Loucy (cell line): ENCODE data around the gene JDP2.

Experiments used
- H2AFZ ChIP-seq: fragments of 200-600 bp; sonication (generic); 2 replicates; pipeline ENCODE4 v1.6.0; 2016; ENCODE audit warnings: antibody characterized with exemption, mild to moderate bottlenecking, low read length, moderate library complexity
- H3F3A ChIP-seq: fragments of 200-600 bp; 2 replicates; pipeline ENCODE4 v1.6.0; 2016; ENCODE audit warnings: antibody characterized with exemption, low read depth, mild to moderate bottlenecking
- H3K27me3 ChIP-seq: fragments of 200-600 bp; sonication (generic); 2 replicates; pipeline ENCODE4 v1.6.1; 2014; ENCODE audit warnings: low read length, mild to moderate bottlenecking; ENCODE audit not compliant: insufficient read depth, poor library complexity, severe bottlenecking
- H3K36me3 ChIP-seq: fragments of 200-600 bp; sonication (generic); 2 replicates; pipeline ENCODE4 v1.6.1; 2016; ENCODE audit warnings: low read length; ENCODE audit not compliant: insufficient read depth
- H3K4me1 ChIP-seq: fragments of 200-600 bp; sonication (generic); 2 replicates; pipeline ENCODE4 v1.5.1; 2014; ENCODE audit warnings: low read length, mild to moderate bottlenecking; ENCODE audit not compliant: insufficient read depth, poor library complexity, severe bottlenecking
- H3K4me2 ChIP-seq: fragments of 200-600 bp; sonication (generic); 2 replicates; pipeline ENCODE4 v1.6.0; 2014; ENCODE audit warnings: antibody characterized with exemption, low read length, low read depth, mild to moderate bottlenecking; ENCODE audit not compliant: poor library complexity, severe bottlenecking
- H3K4me3 ChIP-seq: fragments of 200-600 bp; sonication (generic); 2 replicates; pipeline ENCODE4 v1.5.1; 2014; ENCODE audit warnings: low read length, mild to moderate bottlenecking, mixed read lengths; ENCODE audit not compliant: poor library complexity, severe bottlenecking
- H3K79me2 ChIP-seq: fragments of 200-600 bp; sonication (generic); 2 replicates; pipeline ENCODE4 v1.6.1; 2014; ENCODE audit warnings: low read length; ENCODE audit not compliant: insufficient read depth
- H3K9ac ChIP-seq: fragments of 200-600 bp; sonication (generic); 2 replicates; pipeline ENCODE4 v1.6.0; 2014; ENCODE audit warnings: mild to moderate bottlenecking, low read depth, low read length, moderate library complexity; ENCODE audit not compliant: poor library complexity, severe bottlenecking
- H3K9me2 ChIP-seq: fragments of 200-600 bp; sonication (generic); replicated peaks from 2 replicates; pipeline ENCODE4 v1.6.1; 2016; ENCODE audit warnings: low read depth, low read length, mixed read lengths
- H3K9me3 ChIP-seq: fragments of 200-600 bp; sonication (generic); 2 replicates; pipeline ENCODE4 v1.6.1; 2014; ENCODE audit warnings: mild to moderate bottlenecking, antibody characterized with exemption, low read length, low read depth; ENCODE audit not compliant: insufficient read depth
- H4K20me1 ChIP-seq: fragments of 200-600 bp; sonication (generic); 2 replicates; pipeline ENCODE4 v1.6.0; 2014; ENCODE audit warnings: antibody characterized with exemption, low read length, mild to moderate bottlenecking; ENCODE audit not compliant: insufficient read depth, poor library complexity, severe bottlenecking
- EZH2phosphoT487 ChIP-seq: fragments of 200-600 bp; IDR thresholded peaks from 2 replicates; pipeline ENCODE4 v1.6.1; 2018; ENCODE audit warnings: antibody characterized with exemption, mild to moderate bottlenecking, moderate library complexity, borderline replicate concordance
- TF ChIP-seq, protein P1 (sequence below): fragments of 200-600 bp; sonication (generic); conservative IDR thresholded peaks from 2 replicates; pipeline ENCODE4 v1.5.1; 2014; ENCODE audit warnings: mild to moderate bottlenecking, antibody characterized with exemption, low read length

JDP2 gene

DNA sequence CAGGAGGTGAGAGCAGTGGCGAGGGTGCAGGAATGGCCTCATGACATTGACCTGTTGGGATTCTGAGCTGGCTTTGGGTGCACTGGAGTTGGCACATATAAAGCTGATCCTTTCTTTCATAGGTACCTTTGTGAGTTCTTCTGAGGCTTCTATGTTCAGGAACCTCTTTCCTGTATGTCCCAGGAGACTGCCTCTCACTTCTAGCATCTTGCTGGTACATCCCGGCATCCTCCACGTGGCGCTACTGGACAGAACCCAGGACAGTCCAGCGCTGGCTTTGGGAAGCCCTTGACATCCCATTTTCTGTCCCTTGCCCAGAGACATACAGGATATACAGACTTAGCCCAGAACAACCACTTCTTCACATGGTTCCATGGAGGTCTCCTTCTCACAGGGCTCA is 50.1 kb downstream of the JDP2 start:
- no peaks in the 10 kb centered on the region for H3K79me2 ChIP-seq
- no peak for TF ChIP-seq EZH2phosphoT487
- TF ChIP-seq, protein P1, sequence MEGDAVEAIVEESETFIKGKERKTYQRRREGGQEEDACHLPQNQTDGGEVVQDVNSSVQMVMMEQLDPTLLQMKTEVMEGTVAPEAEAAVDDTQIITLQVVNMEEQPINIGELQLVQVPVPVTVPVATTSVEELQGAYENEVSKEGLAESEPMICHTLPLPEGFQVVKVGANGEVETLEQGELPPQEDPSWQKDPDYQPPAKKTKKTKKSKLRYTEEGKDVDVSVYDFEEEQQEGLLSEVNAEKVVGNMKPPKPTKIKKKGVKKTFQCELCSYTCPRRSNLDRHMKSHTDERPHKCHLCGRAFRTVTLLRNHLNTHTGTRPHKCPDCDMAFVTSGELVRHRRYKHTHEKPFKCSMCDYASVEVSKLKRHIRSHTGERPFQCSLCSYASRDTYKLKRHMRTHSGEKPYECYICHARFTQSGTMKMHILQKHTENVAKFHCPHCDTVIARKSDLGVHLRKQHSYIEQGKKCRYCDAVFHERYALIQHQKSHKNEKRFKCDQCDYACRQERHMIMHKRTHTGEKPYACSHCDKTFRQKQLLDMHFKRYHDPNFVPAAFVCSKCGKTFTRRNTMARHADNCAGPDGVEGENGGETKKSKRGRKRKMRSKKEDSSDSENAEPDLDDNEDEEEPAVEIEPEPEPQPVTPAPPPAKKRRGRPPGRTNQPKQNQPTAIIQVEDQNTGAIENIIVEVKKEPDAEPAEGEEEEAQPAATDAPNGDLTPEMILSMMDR: no peak
- H3K4me3 ChIP-seq: no peak overlapping the region
- H3K9me3 ChIP-seq: no peaks in the 10 kb centered on the region
- no peak overlapping the region for H3K9ac ChIP-seq
- H3F3A ChIP-seq: no peaks in the 10 kb centered on the region
- H3K4me1 ChIP-seq: no peaks in the 10 kb centered on the region
- no peak overlapping the region for H2AFZ ChIP-seq
- H3K4me2 ChIP-seq: no peak overlapping the region
- no peaks in the 10 kb centered on the region for H3K27me3 ChIP-seq
- H3K9me2 ChIP-seq: no peaks in the 10 kb centered on the region
- H3K36me3 ChIP-seq: peaks cover under 1% of the 10 kb centered on the region; the same call in 1 of the 2 replicates
- no peaks in the 10 kb centered on the region for H4K20me1 ChIP-seq

DNA sequence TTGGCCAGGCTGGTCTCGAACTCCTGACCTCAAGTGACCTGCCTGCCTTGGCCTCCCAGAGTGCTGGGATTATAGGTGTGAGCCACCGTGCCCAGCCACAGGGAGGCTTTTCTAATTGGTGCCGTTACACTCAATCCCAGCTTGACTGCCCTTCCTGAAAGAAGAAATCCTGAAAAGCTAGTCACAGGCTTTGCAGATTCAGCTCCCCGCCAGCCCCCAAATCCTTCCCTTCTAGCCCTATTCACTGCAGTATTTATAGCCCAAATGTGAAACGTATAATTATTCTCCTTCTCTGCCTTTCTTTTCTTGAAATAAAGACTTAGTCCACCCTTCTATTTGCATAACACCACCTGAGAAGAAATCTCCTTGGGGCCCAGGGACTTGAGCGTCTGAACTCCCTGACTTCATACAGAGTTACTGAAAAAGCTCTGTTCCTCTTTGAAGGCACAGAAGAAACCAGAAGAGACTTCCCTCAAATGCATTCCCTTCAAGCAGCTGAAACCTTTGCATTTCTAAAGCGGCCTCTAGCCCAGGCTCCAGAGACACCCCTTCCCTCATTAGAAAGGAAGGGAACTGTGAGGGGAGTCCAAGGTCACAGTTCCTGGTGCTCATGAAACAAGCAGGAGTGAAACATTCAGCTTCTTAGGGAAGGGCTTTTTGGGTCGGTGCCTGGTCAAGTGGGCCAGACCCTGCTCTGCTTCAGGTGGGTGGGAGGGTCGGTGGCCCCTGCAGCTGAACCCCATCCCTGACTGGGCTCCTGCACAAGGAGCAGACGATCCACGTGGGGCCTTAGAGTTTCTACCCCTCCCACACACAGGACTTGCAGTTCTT is 52.2 kb downstream of the JDP2 start:
- H3K4me2 ChIP-seq: no peak overlapping the region
- H3K9me2 ChIP-seq: no peaks in the 10 kb centered on the region
- H2AFZ ChIP-seq: no peak overlapping the region
- TF ChIP-seq, protein P1: no peak
- TF ChIP-seq EZH2phosphoT487: no peak
- no peak overlapping the region for H3K4me3 ChIP-seq
- no peaks in the 10 kb centered on the region for H3K79me2 ChIP-seq
- H4K20me1 ChIP-seq: no peaks in the 10 kb centered on the region
- H3K27me3 ChIP-seq: no peaks in the 10 kb centered on the region
- no peaks in the 10 kb centered on the region for H3K4me1 ChIP-seq
- H3K36me3 ChIP-seq: no peaks in the 10 kb centered on the region
- H3F3A ChIP-seq: no peaks in the 10 kb centered on the region
- H3K9ac ChIP-seq: no peak overlapping the region
- no peaks in the 10 kb centered on the region for H3K9me3 ChIP-seq

DNA sequence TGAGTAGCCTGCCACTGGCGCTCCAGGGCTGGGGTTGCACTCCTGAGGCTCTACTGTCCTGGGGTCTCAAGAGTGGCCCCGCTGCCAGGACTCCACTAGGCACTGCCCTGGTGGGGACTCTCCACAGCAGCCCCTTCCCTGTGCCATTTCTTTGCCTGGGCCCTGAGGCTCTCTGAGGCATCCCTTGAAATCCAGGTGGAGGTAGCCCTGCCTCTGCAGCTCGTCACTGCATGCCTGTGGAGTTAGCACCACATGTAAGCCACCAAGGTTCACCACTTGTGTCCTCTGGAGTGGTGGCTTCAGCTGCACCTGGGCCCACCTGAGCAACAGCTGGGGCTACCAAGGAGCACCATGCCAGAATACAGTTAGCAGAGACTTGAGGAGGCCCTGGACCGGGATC is 54.5 kb downstream of the JDP2 start:
- Histone ChIP-seq H3K79me2 (no peaks in the 10 kb centered on the region), H3K9me3 (no peaks in the 10 kb centered on the region), H2AFZ (no peak overlapping the region), H3K9ac (no peak overlapping the region), H3K36me3 (no peaks in the 10 kb centered on the region), H4K20me1 (no peaks in the 10 kb centered on the region), H3K4me2 (no peak overlapping the region), H3K27me3 (no peaks in the 10 kb centered on the region), H3K9me2 (no peaks in the 10 kb centered on the region), H3F3A (no peaks in the 10 kb centered on the region), H3K4me1 (peaks cover 6% of the 10 kb centered on the region), H3K4me3 (no peak overlapping the region)
- TF ChIP-seq EZH2phosphoT487: no peak
